Measurements from ENCODE around the gene MYT1.

- TF ChIP-seq ESRRA (CRISPR knock-in tag; IDR thresholded peaks at IDR 0.05; ENCODE audit: borderline replicate concordance) (no peak), ATF3 (CRISPR knock-in tag; conservative IDR thresholded peaks at IDR 0.05) (no peak), CTCF (IDR thresholded peaks at IDR 0.05) (no peak)
Observed at GRCh38 chr20:64185276-64185900, 21.1 kb downstream of the MYT1 start.
